AG04450 (cell line): ENCODE results near the gene RNU6-7. TPM values are rescaled to one million over a fixed set of nuclear protein-coding genes. Genes with fewer than 3 reads are reported as not detected.
A peak's percentile ranks its signal among the peaks of the same experiment; 100 is the strongest.

Experiments used
- CTCF ChIA-PET: fragments of 300-600, 350-600 bp; formaldehyde crosslinking; extraction: SDS; loops from one replicate; lab custom pipeline; 2022; ENCODE audit warnings: antibody characterized with exemption, inconsistent platforms; lab: Charles Lee
- POLR2A ChIA-PET: fragments of 350-600 bp; formaldehyde crosslinking; extraction: SDS; loops from one replicate; lab custom pipeline; 2021; ENCODE audit warnings: antibody characterized with exemption, inconsistent platforms; lab: Yijun Ruan, JAX
- DNase-seq: peaks from one replicate; pipeline ENCODE4 v3.0.0-alpha.2; 2011; ENCODE audit warnings: low read depth, low spot score
- H3K27ac ChIP-seq: one replicate; pipeline ENCODE4 v1.5.1; 2012; ENCODE audit warnings: low read depth, low read length, control low read depth
- H3K27me3 ChIP-seq: one replicate; pipeline ENCODE4 v1.6.0; 2012; ENCODE audit warnings: low read length; ENCODE audit not compliant: control insufficient read depth, insufficient read depth
- H3K4me3 ChIP-seq: 2 replicates; pipeline ENCODE4 v1.5.1; 2011; ENCODE audit warnings: mild to moderate bottlenecking, low read depth, low read length, control low read depth
- H3K9me3 ChIP-seq: 2 replicates; pipeline ENCODE4 v1.5.1; 2012; ENCODE audit warnings: low read length; ENCODE audit not compliant: control insufficient read depth, insufficient read depth
- polyA plus RNA-seq: library from polyadenylated mRNA; depleted of rRNA; stranded (reverse); fragments of >200 nt; gene quantifications from 2 replicates; pipeline ENCODE4 v1.2.3, GENCODE V29; 2011
- TF ChIP-seq, protein P1 (sequence below): IDR thresholded peaks from 2 replicates; pipeline ENCODE4 v1.5.1; 2011; ENCODE audit warnings: low read depth, low read length, control low read depth, inconsistent platforms

The RNU6-7 gene
- polyA plus RNA-seq, 1 experiment = not detected

- TF ChIP-seq, protein P1, sequence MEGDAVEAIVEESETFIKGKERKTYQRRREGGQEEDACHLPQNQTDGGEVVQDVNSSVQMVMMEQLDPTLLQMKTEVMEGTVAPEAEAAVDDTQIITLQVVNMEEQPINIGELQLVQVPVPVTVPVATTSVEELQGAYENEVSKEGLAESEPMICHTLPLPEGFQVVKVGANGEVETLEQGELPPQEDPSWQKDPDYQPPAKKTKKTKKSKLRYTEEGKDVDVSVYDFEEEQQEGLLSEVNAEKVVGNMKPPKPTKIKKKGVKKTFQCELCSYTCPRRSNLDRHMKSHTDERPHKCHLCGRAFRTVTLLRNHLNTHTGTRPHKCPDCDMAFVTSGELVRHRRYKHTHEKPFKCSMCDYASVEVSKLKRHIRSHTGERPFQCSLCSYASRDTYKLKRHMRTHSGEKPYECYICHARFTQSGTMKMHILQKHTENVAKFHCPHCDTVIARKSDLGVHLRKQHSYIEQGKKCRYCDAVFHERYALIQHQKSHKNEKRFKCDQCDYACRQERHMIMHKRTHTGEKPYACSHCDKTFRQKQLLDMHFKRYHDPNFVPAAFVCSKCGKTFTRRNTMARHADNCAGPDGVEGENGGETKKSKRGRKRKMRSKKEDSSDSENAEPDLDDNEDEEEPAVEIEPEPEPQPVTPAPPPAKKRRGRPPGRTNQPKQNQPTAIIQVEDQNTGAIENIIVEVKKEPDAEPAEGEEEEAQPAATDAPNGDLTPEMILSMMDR = no peak
- ChIA-PET CTCF (interaction anchor here (1.1 kb wide), 1 partner anchor 22 kb away, joined by 3 read pairs; no protein-coding TSS in a partner anchor), POLR2A (no interaction called here)
- no peak overlapping the region for H3K4me3 ChIP-seq
- no peak for DNase-seq
- no peaks in the 10 kb centered on the region for H3K9me3 ChIP-seq
- H3K27me3 ChIP-seq = no peaks in the 10 kb centered on the region
- H3K27ac ChIP-seq = no peak overlapping the region
Observed at GRCh38 chr14:32233260-32233659, 31.4 kb downstream of the RNU6-7 start.

- POLR2A ChIA-PET = no interaction called here
- CTCF ChIA-PET = interaction anchor here (1.1 kb wide), 1 partner anchor 19 kb away, joined by 3 read pairs; no protein-coding TSS in a partner anchor
- H3K27ac ChIP-seq = no peak overlapping the region
- TF ChIP-seq, protein P1 = peak; percentile 14; the same call in 1 of the 2 replicates
- peaks cover 4% of the 10 kb centered on the region; the same call in 1 of the 2 replicates for H3K9me3 ChIP-seq
- no peak for DNase-seq
- no peak overlapping the region for H3K4me3 ChIP-seq
- peaks cover 2% of the 10 kb centered on the region for H3K27me3 ChIP-seq
Observed at GRCh38 chr14:32244404-32244803, 42.6 kb downstream of the RNU6-7 start.

DNA sequence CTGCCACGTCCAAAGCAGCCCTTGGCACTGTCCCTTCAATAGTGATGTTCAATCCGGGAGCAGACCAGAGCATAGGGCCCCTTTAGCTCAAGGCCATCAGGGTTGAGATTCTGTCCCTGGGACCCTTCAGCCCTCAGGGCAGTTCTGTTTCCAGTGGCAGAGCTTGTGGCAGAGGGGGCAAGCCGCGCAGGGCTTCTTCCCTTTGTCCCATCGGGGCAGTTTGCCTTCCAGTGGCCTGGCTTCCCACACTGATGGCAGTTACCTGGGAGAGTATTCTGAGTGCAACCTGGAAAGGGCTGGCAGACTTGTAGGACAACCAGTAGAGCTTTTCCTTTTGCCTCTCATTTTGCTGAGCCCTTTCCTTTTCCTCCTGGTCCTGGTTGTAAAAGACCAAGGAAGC is 44.9 kb downstream of the RNU6-7 start:
- Histone ChIP-seq H3K9me3 (no peaks in the 10 kb centered on the region), H3K4me3 (no peak overlapping the region), H3K27ac (no peak overlapping the region), H3K27me3 (peaks cover 2% of the 10 kb centered on the region)
- DNase-seq = no peak
- TF ChIP-seq, protein P1 = no peak
- POLR2A ChIA-PET = no interaction called here
- CTCF ChIA-PET = interaction anchor here (1.5 kb wide), 1 partner anchor 8 kb away, joined by 5 read pairs; no protein-coding TSS in a partner anchor

GRCh38 chr14:32249371-32249770 is 47.5 kb downstream of the RNU6-7 start:
- CTCF ChIA-PET = no interaction called here

DNA sequence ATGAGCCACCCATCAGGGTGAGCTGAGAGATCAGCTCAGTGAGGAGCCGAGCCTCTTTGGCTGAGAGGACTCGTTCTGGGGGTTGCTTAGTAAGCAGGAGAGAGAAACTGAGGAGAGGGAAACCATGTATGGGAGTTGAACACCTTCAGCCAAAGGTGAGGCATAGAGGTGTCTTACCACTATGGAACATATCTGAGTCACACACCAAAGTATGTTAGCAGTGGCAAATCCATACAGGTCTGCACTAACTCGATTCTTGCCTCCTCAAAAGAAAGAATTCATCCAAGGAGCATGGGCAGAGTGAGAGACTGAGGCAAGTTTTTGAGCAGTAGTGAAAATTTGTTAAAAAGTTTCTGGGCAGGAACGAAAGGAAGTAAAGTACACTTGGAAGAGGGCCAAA is 47.9 kb downstream of the RNU6-7 start:
- Histone ChIP-seq H3K9me3 (no peaks in the 10 kb centered on the region), H3K4me3 (no peak overlapping the region), H3K27me3 (peaks cover 2% of the 10 kb centered on the region), H3K27ac (no peak overlapping the region)
- DNase-seq = no peak
- ChIA-PET CTCF (no interaction called here), POLR2A (no interaction called here)
- TF ChIP-seq, protein P1 = no peak

More at GRCh38 chr14:32249371-32249770, 47.5 kb downstream of the RNU6-7 start:
- DNase-seq = no peak
- Histone ChIP-seq H3K4me3 (no peak overlapping the region), H3K9me3 (no peaks in the 10 kb centered on the region), H3K27me3 (peaks cover 2% of the 10 kb centered on the region), H3K27ac (no peak overlapping the region)
- TF ChIP-seq, protein P1 = no peak
- POLR2A ChIA-PET = no interaction called here
